Measurements from ENCODE around the gene CTSD. TPM values are rescaled to one million over a fixed set of nuclear protein-coding genes. Genes with fewer than 3 reads are reported as not detected.

CTSD gene
- total RNA-seq, 1 donor from 2014 or later: 318 TPM

DNA sequence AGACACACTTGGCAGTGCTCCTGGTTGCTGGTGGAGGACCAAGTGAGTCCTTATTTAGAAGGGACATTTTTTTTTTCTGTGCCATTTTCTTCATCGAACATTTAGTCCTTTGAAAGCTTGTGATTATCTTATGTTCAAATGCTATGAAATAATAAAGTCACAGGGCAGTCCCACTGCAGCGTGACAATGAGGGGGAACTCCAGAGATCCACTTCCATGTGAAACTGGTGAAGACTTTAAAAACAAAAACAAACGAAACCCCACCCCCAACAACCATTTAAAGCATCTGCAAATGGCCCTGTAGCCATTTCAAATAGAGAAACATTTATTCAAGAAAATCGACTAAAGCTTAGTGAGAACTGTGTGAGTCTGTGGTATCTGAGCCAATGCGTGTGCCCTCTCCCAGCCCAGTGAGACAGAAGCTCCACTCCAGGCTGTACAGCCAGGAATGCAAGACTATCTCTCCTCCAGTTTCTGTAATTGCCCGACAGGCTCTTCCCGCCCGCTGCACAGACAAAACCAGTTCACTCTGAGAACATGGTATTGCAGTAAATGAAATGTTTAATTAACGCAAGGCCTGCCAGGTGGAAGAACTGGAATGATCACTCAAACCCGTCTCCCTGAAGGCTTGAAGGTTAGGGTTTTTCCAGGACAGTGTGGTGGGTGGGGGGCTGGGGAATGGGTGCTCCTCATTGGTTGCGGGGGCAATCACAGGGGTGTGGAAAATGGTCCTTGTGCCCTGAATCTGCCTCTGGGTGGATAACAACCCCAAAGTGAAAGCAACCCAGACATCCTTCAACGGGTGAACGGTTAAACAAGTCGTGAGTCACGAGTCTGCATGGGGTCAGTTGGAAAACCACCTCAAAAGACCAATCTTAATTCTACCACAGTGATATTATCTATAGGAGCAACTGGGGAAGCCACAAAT lies 58.3 kb downstream of the CTSD start:
- Mint-ChIP-seq H3K4me1 (ENCODE audit: unreplicated experiment) (peaks cover 19% of the 10 kb centered on the region), H3K4me3 (peak overlapping the region; percentile 59), H3K36me3 (no peaks in the 10 kb centered on the region), H3K9me3 (peaks cover 5% of the 10 kb centered on the region), H3K27me3 (no peaks in the 10 kb centered on the region), H3K27ac (peak overlapping the region; percentile 95)
- TF ChIP-seq, protein P1, sequence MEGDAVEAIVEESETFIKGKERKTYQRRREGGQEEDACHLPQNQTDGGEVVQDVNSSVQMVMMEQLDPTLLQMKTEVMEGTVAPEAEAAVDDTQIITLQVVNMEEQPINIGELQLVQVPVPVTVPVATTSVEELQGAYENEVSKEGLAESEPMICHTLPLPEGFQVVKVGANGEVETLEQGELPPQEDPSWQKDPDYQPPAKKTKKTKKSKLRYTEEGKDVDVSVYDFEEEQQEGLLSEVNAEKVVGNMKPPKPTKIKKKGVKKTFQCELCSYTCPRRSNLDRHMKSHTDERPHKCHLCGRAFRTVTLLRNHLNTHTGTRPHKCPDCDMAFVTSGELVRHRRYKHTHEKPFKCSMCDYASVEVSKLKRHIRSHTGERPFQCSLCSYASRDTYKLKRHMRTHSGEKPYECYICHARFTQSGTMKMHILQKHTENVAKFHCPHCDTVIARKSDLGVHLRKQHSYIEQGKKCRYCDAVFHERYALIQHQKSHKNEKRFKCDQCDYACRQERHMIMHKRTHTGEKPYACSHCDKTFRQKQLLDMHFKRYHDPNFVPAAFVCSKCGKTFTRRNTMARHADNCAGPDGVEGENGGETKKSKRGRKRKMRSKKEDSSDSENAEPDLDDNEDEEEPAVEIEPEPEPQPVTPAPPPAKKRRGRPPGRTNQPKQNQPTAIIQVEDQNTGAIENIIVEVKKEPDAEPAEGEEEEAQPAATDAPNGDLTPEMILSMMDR (conservative IDR thresholded peaks at IDR 0.05): no peak
- DNase-seq (ENCODE audit: extremely low spot score, unreplicated experiment): no peak

DNA sequence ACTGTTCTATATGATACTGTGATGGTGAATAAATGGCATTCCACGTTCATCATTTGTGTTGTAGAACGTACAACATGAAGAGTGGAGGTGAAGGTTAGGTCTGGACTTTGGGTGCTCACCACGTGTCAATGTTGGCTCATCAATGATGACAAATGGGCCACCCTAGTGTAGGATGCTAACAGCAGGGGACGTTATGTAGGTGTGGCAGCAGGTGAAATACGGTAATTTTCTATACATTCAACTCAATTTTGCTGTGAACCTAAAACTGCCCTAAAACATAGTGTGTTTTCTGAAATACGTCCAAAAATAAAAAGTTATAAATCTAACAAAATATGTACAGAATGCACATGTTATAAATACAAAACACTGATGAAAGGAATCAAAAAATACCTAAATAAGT lies 60.6 kb downstream of the CTSD start:
- Mint-ChIP-seq H3K27me3 (no peaks in the 10 kb centered on the region), H3K4me1 (ENCODE audit: unreplicated experiment) (peaks cover 19% of the 10 kb centered on the region), H3K36me3 (no peaks in the 10 kb centered on the region), H3K4me3 (no peak overlapping the region), H3K9me3 (peaks cover 9% of the 10 kb centered on the region), H3K27ac (peak overlapping the region; percentile 12)
- TF ChIP-seq, protein P1 (conservative IDR thresholded peaks at IDR 0.05): no peak
- DNase-seq (ENCODE audit: extremely low spot score, unreplicated experiment): no peak

Other genes starting within 250 kb of the CTSD start
- 8.4 and 16.1 TPM in 2 replicates for gene DUSP8, start 191.7 kb downstream of the CTSD start, total RNA-seq (ENCODE audit: low replicate concordance)
- gene KRTAP5-1, start 178.6 kb downstream of the CTSD start, total RNA-seq (ENCODE audit: low replicate concordance): not detected in 2 replicates
- not detected in 2 replicates for gene KRTAP5-2, start 165.6 kb downstream of the CTSD start, total RNA-seq (ENCODE audit: low replicate concordance)
- gene KRTAP5-3, start 155.5 kb downstream of the CTSD start, total RNA-seq (ENCODE audit: low replicate concordance): not detected in 2 replicates
- not detected in 2 replicates for gene KRTAP5-4, start 141.8 kb downstream of the CTSD start, total RNA-seq (ENCODE audit: low replicate concordance)
- gene KRTAP5-5, start 134.2 kb downstream of the CTSD start, total RNA-seq (ENCODE audit: low replicate concordance): not detected in 2 replicates
- not detected in 2 replicates for gene KRTAP5-6, start 66.7 kb downstream of the CTSD start, total RNA-seq (ENCODE audit: low replicate concordance)
- 3.4 and 7.4 TPM in 2 replicates for gene IFITM10, start 13.3 kb downstream of the CTSD start, total RNA-seq (ENCODE audit: low replicate concordance)
- 4.5 and 7.9 TPM in 2 replicates for gene SYT8, start 71.1 kb upstream of the CTSD start, total RNA-seq (ENCODE audit: low replicate concordance)
- gene TNNI2, start 75.1 kb upstream of the CTSD start, total RNA-seq (ENCODE audit: low replicate concordance): 1.7 and 3.9 TPM in 2 replicates
- gene LSP1, start 89.2 kb upstream of the CTSD start, total RNA-seq (ENCODE audit: low replicate concordance): 0.50 and 0.53 TPM in 2 replicates
- not detected in 2 replicates for gene PRR33, start 128.0 kb upstream of the CTSD start, total RNA-seq (ENCODE audit: low replicate concordance)
- gene TNNT3, start 155.8 kb upstream of the CTSD start, total RNA-seq (ENCODE audit: low replicate concordance): 17.3 and 40.9 TPM in 2 replicates
- 40.0 and 46.1 TPM in 2 replicates for gene MRPL23, start 183.4 kb upstream of the CTSD start, total RNA-seq (ENCODE audit: low replicate concordance)
- gene H19, start 233.9 kb upstream of the CTSD start, total RNA-seq (ENCODE audit: low replicate concordance): 12,320 and 19,345 TPM in 2 replicates

All from type B pancreatic cell (in vitro differentiated cells).